Fibroblast of lung (primary cell): ENCODE results near the gene SLC17A2. TPM values are rescaled to one million over a fixed set of nuclear protein-coding genes. Genes with fewer than 3 reads are reported as not detected.

Source experiments
- DNase-seq, 2 donors: peaks; one replicate each; pipeline versions ENCODE4 v3.0.0 to v3.0.0-alpha.2; 2010; ENCODE audit warnings: low read depth in 2 of 2
- H2AFZ ChIP-seq: 2 replicates; pipeline ENCODE4 v1.5.1; 2012; ENCODE audit warnings: low read length, control low read depth, inconsistent platforms
- H3K27ac ChIP-seq: 2 replicates; pipeline ENCODE4 v1.5.1; 2011; ENCODE audit warnings: low read length, control low read depth; ENCODE audit not compliant: insufficient read depth
- H3K27me3 ChIP-seq: 2 replicates; pipeline ENCODE4 v1.5.1; 2011; ENCODE audit warnings: mild to moderate bottlenecking, low read length; ENCODE audit not compliant: control insufficient read depth, insufficient read depth
- H3K36me3 ChIP-seq: 2 replicates; pipeline ENCODE4 v1.5.1; 2011; ENCODE audit warnings: low read length; ENCODE audit not compliant: control insufficient read depth, insufficient read depth
- H3K4me1 ChIP-seq: 2 replicates; pipeline ENCODE4 v1.5.1; 2011; ENCODE audit warnings: low read length; ENCODE audit not compliant: control insufficient read depth, insufficient read depth; ENCODE audit errors: extremely low read depth
- H3K4me2 ChIP-seq: 2 replicates; pipeline ENCODE4 v1.5.1; 2011; ENCODE audit warnings: low read length, control low read depth; ENCODE audit not compliant: insufficient read depth; ENCODE audit errors: extremely low read depth
- H3K4me3 ChIP-seq, 4 experiments: fragments of 200-600 bp in 1 of 4; sonication (generic) in 1 of 4; replicated peaks in 1 of 4; 2 replicates each; pipeline ENCODE4 v1.5.1; 2011 to 2016; ENCODE audit warnings: low read length in 4 of 4, low read depth in 3 of 4, mild to moderate bottlenecking in 3 of 4, control low read depth in 2 of 4, inconsistent platforms in 1 of 4, mixed read lengths in 1 of 4; ENCODE audit not compliant: insufficient read depth in 1 of 4; ENCODE audit errors: control extremely low read depth in 1 of 4
- H3K79me2 ChIP-seq: 2 replicates; pipeline ENCODE4 v1.5.1; 2012; ENCODE audit warnings: mild to moderate bottlenecking, low read length, inconsistent platforms; ENCODE audit not compliant: control insufficient read depth, insufficient read depth
- H3K9ac ChIP-seq: 2 replicates; pipeline ENCODE4 v1.5.1; 2011; ENCODE audit warnings: mild to moderate bottlenecking, low read length, control low read depth; ENCODE audit not compliant: insufficient read depth
- H3K9me3 ChIP-seq: 2 replicates; pipeline ENCODE4 v1.5.1; 2012; ENCODE audit warnings: low read depth, low read length; ENCODE audit not compliant: control insufficient read depth, insufficient read depth
- H4K20me1 ChIP-seq: 2 replicates; pipeline ENCODE4 v1.5.1; 2011; ENCODE audit warnings: low read length; ENCODE audit not compliant: control insufficient read depth, insufficient read depth; ENCODE audit errors: extremely low read depth
- CTCF ChIP-seq, 2 donors: IDR thresholded peaks in 1 of 2; conservative IDR thresholded peaks in 1 of 2; 1 replicate in 1 of 2; 2 replicates in 1 of 2; pipeline ENCODE4 v1.5.1; 2011 to 2012; ENCODE audit warnings: low read length in 2 of 2, control low read depth in 1 of 2, inconsistent platforms in 1 of 2, low read depth in 1 of 2, mild to moderate bottlenecking in 1 of 2
- EZH2 ChIP-seq: IDR thresholded peaks from 2 replicates; pipeline ENCODE4 v1.5.1; 2012; ENCODE audit warnings: low read length, control low read depth, mild to moderate bottlenecking; ENCODE audit errors: missing control alignments
- polyA plus RNA-seq, 2 donors: library from polyadenylated mRNA; depleted of rRNA in 1 of 2; stranded (reverse) in 1 of 2; unstranded in 1 of 2; fragments of >200 nt; gene quantifications; 2 replicates each; pipeline ENCODE4 v1.2.1, GENCODE V29; 2011 to 2012; ENCODE audit warnings: missing spikeins in 1 of 2
- total RNA-seq: library from RNA; depleted of rRNA; stranded (reverse); fragments of >200 nt; gene quantifications from 2 replicates; pipeline ENCODE4 v1.2.1, GENCODE V29; 2014

The SLC17A2 gene
- total and polyA plus RNA-seq, 2 donors (not counting 1 experiment from before 2014, with no cell fraction given) = not detected

- TF ChIP-seq CTCF (conservative IDR thresholded peaks at IDR 0.05 in 1 of 2, IDR thresholded peaks at IDR 0.05 in 1 of 2; ENCODE audit: low read depth in 1 of 2, low read length in 2 of 2) (no peak), EZH2 (no peak)
- Histone ChIP-seq H3K4me1 (no peaks in the 10 kb centered on the region), H3K27ac (no peak overlapping the region), H3K27me3 (no peaks in the 10 kb centered on the region), H3K4me2 (no peak overlapping the region), H2AFZ (no peak overlapping the region), H3K9ac (no peak overlapping the region), H3K79me2 (no peaks in the 10 kb centered on the region), H3K36me3 (no peaks in the 10 kb centered on the region), H3K4me3 (no peak overlapping the region), H4K20me1 (no peaks in the 10 kb centered on the region), H3K9me3 (no peaks in the 10 kb centered on the region)
- no peak for DNase-seq
Measured at GRCh38 chr6:25913741-25914140, 16.8 kb downstream of the SLC17A2 start.

GRCh38 chr6:25911351-25911750 lies 19.1 kb downstream of the SLC17A2 start:
- Histone ChIP-seq H3K36me3 (no peaks in the 10 kb centered on the region), H3K4me3 (no peak overlapping the region), H3K9ac (no peak overlapping the region), H3K4me1 (no peaks in the 10 kb centered on the region), H3K27ac (no peak overlapping the region), H3K4me2 (no peak overlapping the region), H4K20me1 (no peaks in the 10 kb centered on the region), H2AFZ (no peak overlapping the region), H3K79me2 (no peaks in the 10 kb centered on the region), H3K9me3 (no peaks in the 10 kb centered on the region), H3K27me3 (no peaks in the 10 kb centered on the region)
- TF ChIP-seq EZH2 = no peak
- no peak for DNase-seq

- H3K9me3 ChIP-seq = no peaks in the 10 kb centered on the region
- TF ChIP-seq EZH2 (no peak), CTCF (conservative IDR thresholded peaks at IDR 0.05 in 1 of 2, IDR thresholded peaks at IDR 0.05 in 1 of 2; ENCODE audit: low read depth in 1 of 2, low read length in 2 of 2) (no peak)
- no peak overlapping the region for H3K4me3 ChIP-seq
- H3K4me1 ChIP-seq = no peaks in the 10 kb centered on the region
- no peaks in the 10 kb centered on the region for H4K20me1 ChIP-seq
- no peak overlapping the region for H3K9ac ChIP-seq
- H3K79me2 ChIP-seq = no peaks in the 10 kb centered on the region
- no peak for DNase-seq
- no peaks in the 10 kb centered on the region for H3K36me3 ChIP-seq
- H3K27me3 ChIP-seq = no peaks in the 10 kb centered on the region
- no peak overlapping the region for H3K27ac ChIP-seq
- H3K4me2 ChIP-seq = no peak overlapping the region
- no peak overlapping the region for H2AFZ ChIP-seq
Measured at GRCh38 chr6:25907475-25908014, 22.9 kb downstream of the SLC17A2 start.
